HEK293 (cell line): Measurements from ENCODE around the gene SYNPR.

Source experiments
- CTCF ChIA-PET: fragments of 350-600 bp; formaldehyde crosslinking; extraction: SDS; loops from one replicate; lab custom pipeline; 2021; ENCODE audit warnings: antibody characterized with exemption; lab: Yijun Ruan, JAX
- POLR2A ChIA-PET: fragments of 300-600 bp; formaldehyde crosslinking; extraction: SDS; loops from one replicate; lab custom pipeline; 2020; ENCODE audit warnings: antibody characterized with exemption, inconsistent platforms; lab: Yijun Ruan, JAX
- H3K27ac ChIP-seq: fragments of 200-500 bp; sonication (Bioruptor generic); 2 replicates; pipeline ENCODE4 v1.5.1; 2014; ENCODE audit warnings: low read depth, low read length, control low read depth, inconsistent platforms; ENCODE audit errors: extremely low read depth
- H3K36me3 ChIP-seq, 2 experiments: fragments of 200-500 bp in 1 of 2; sonication (Bioruptor generic) in 1 of 2; 1 replicate in 1 of 2; 2 replicates in 1 of 2; pipeline ENCODE4 v1.5.1; 2014 to 2017; ENCODE audit warnings: inconsistent platforms in 2 of 2, low read length in 2 of 2; ENCODE audit not compliant: control insufficient read depth in 2 of 2, insufficient read depth in 1 of 2
- H3K4me1 ChIP-seq: fragments of 200-500 bp; sonication (Bioruptor generic); 2 replicates; pipeline ENCODE4 v1.5.1; 2014; ENCODE audit warnings: mild to moderate bottlenecking, low read length, inconsistent platforms; ENCODE audit not compliant: control insufficient read depth, insufficient read depth
- H3K4me3 ChIP-seq: 2 replicates; pipeline ENCODE4 v1.5.1; 2011; ENCODE audit warnings: low read depth, mild to moderate bottlenecking, control low read depth, low read length, moderate library complexity
- H3K9me3 ChIP-seq: fragments of 200-500 bp; sonication (Bioruptor generic); 2 replicates; pipeline ENCODE4 v1.5.1; 2014; ENCODE audit warnings: low read depth, low read length, inconsistent platforms; ENCODE audit not compliant: control insufficient read depth, insufficient read depth
- EGR2 ChIP-seq: fragments of 450-650 bp; formaldehyde crosslinking; IDR thresholded peaks from 2 replicates; pipeline ENCODE4 v1.5.1; 2016; ENCODE audit warnings: low read depth, missing biosample characterization, missing genetic modification characterization
- GLI2 ChIP-seq: fragments of 450-650 bp; formaldehyde crosslinking; IDR thresholded peaks from 2 replicates; pipeline ENCODE4; 2017; ENCODE audit warnings: missing biosample characterization, missing genetic modification characterization, low read depth, borderline replicate concordance
- PRDM1 ChIP-seq: fragments of 450-650 bp; formaldehyde crosslinking; IDR thresholded peaks from 2 replicates; pipeline ENCODE4; 2016; ENCODE audit warnings: missing biosample characterization, missing genetic modification characterization
- RBAK ChIP-seq: fragments of 450-650 bp; formaldehyde crosslinking; IDR thresholded peaks from 2 replicates; pipeline ENCODE4 v1.5.1; 2016; ENCODE audit warnings: missing biosample characterization, missing genetic modification characterization
- SETDB1 ChIP-seq: IDR thresholded peaks from one replicate; pipeline ENCODE4 v1.6.1; 2017; ENCODE audit warnings: mild to moderate bottlenecking, low read length, moderate library complexity, mixed read lengths; ENCODE audit not compliant: insufficient read length
- SP3 ChIP-seq: fragments of 450-650 bp; formaldehyde crosslinking; IDR thresholded peaks from 2 replicates; pipeline ENCODE4 v1.5.1; 2016; ENCODE audit warnings: missing biosample characterization, missing genetic modification characterization
- ZFP69B ChIP-seq: fragments of 450-650 bp; formaldehyde crosslinking; IDR thresholded peaks from 2 replicates; pipeline ENCODE4 v1.5.1; 2016; ENCODE audit warnings: missing biosample characterization, missing genetic modification characterization
- ZNF132 ChIP-seq: fragments of 450-650 bp; formaldehyde crosslinking; IDR thresholded peaks from 2 replicates; pipeline ENCODE4 v1.5.1; 2017; ENCODE audit warnings: missing biosample characterization, missing genetic modification characterization, borderline replicate concordance
- ZNF133 ChIP-seq: fragments of 450-650 bp; formaldehyde crosslinking; IDR thresholded peaks from 2 replicates; pipeline ENCODE4 v1.5.1; 2016; ENCODE audit warnings: missing biosample characterization, missing genetic modification characterization
- ZNF19 ChIP-seq: fragments of 450-650 bp; formaldehyde crosslinking; IDR thresholded peaks from 2 replicates; pipeline ENCODE4; 2016; ENCODE audit warnings: missing biosample characterization, missing genetic modification characterization, low read depth
- ZNF2 ChIP-seq: fragments of 450-650 bp; formaldehyde crosslinking; IDR thresholded peaks from 2 replicates; pipeline ENCODE4 v1.5.1; 2016; ENCODE audit warnings: missing biosample characterization, missing genetic modification characterization
- ZNF202 ChIP-seq: fragments of 450-650 bp; formaldehyde crosslinking; IDR thresholded peaks from 2 replicates; pipeline ENCODE4 v1.5.1; 2016; ENCODE audit warnings: missing biosample characterization, missing genetic modification characterization, borderline replicate concordance
- ZNF404 ChIP-seq: fragments of 450-650 bp; formaldehyde crosslinking; IDR thresholded peaks from 2 replicates; pipeline ENCODE4 v1.5.1; 2017; ENCODE audit warnings: missing biosample characterization, missing genetic modification characterization
- ZNF433 ChIP-seq: fragments of 450-650 bp; formaldehyde crosslinking; IDR thresholded peaks from 2 replicates; pipeline ENCODE4 v1.5.1; 2016; ENCODE audit warnings: missing biosample characterization, missing genetic modification characterization, low read depth
- ZNF501 ChIP-seq: fragments of 450-650 bp; formaldehyde crosslinking; IDR thresholded peaks from 2 replicates; pipeline ENCODE4 v1.5.1; 2016; ENCODE audit warnings: missing biosample characterization, missing genetic modification characterization
- ZNF571 ChIP-seq: fragments of 450-650 bp; formaldehyde crosslinking; IDR thresholded peaks from 2 replicates; pipeline ENCODE4 v1.5.0; 2017; ENCODE audit warnings: missing biosample characterization, missing genetic modification characterization
- ZNF626 ChIP-seq: fragments of 450-650 bp; sonication (Bioruptor Pico); formaldehyde crosslinking; IDR thresholded peaks from 2 replicates; pipeline ENCODE4 v1.5.1; 2018; ENCODE audit warnings: missing biosample characterization, missing genetic modification characterization, inconsistent platforms
- ZNF791 ChIP-seq: fragments of 450-650 bp; formaldehyde crosslinking; IDR thresholded peaks from 2 replicates; pipeline ENCODE4 v1.5.1; 2016; ENCODE audit warnings: missing biosample characterization, missing genetic modification characterization
- ZNF843 ChIP-seq: fragments of 450-650 bp; formaldehyde crosslinking; IDR thresholded peaks from 2 replicates; pipeline ENCODE4 v1.5.1; 2016; ENCODE audit warnings: missing biosample characterization, missing genetic modification characterization
- TF ChIP-seq, protein P1 (sequence below): fragments of 450-650 bp; IDR thresholded peaks from 2 replicates; pipeline ENCODE4 v1.5.1; 2018; ENCODE audit warnings: missing biosample characterization, missing genetic modification characterization
- TF ChIP-seq, protein P2 (sequence below): fragments of 450-650 bp; formaldehyde crosslinking; IDR thresholded peaks from 2 replicates; pipeline ENCODE4 v1.5.1; 2016; ENCODE audit warnings: missing biosample characterization, missing genetic modification characterization
- TF ChIP-seq, protein P3 (sequence below): fragments of 450-650 bp; formaldehyde crosslinking; IDR thresholded peaks from 2 replicates; pipeline ENCODE4 v1.5.1; 2016; ENCODE audit warnings: missing biosample characterization, missing genetic modification characterization
- TF ChIP-seq, protein P4 (sequence below): fragments of 450-650 bp; formaldehyde crosslinking; IDR thresholded peaks from 2 replicates; pipeline ENCODE4 v1.5.1; 2016; ENCODE audit warnings: missing biosample characterization, missing genetic modification characterization
- TF ChIP-seq, protein P5 (sequence below): fragments of 450-650 bp; formaldehyde crosslinking; IDR thresholded peaks from 2 replicates; pipeline ENCODE4 v1.5.1; 2017; ENCODE audit warnings: missing biosample characterization, missing genetic modification characterization

SYNPR gene

DNA sequence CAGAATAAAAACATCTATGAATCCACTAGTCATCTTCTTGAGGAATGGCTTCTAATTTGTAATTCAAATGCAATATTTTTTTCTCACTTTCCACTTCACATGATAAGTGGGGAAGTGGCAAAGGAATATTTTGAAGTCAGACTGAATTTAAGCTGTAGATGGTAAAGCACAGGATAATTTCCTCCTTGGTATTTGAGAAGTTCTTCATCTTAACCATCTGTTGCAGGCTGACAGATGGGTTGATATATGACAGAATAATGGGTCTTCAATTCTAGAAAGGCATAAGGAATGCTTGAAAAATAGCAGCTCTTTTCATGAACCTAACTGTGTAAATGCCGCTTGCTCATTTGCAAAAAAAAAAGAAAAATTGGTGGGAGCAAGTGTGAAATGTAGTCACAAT lies 307.8 kb downstream of the SYNPR start:
- ChIA-PET POLR2A (no interaction called here), CTCF (no interaction called here)
- TF ChIP-seq ZNF132 (tag by site-specific recombination), result no peak
- TF ChIP-seq, protein P1, sequence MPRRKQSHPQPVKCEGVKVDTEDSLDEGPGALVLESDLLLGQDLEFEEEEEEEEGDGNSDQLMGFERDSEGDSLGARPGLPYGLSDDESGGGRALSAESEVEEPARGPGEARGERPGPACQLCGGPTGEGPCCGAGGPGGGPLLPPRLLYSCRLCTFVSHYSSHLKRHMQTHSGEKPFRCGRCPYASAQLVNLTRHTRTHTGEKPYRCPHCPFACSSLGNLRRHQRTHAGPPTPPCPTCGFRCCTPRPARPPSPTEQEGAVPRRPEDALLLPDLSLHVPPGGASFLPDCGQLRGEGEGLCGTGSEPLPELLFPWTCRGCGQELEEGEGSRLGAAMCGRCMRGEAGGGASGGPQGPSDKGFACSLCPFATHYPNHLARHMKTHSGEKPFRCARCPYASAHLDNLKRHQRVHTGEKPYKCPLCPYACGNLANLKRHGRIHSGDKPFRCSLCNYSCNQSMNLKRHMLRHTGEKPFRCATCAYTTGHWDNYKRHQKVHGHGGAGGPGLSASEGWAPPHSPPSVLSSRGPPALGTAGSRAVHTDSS, result no peak
- TF ChIP-seq ZNF571 (tag by site-specific recombination), result no peak
- no peak for TF ChIP-seq ZNF843
- TF ChIP-seq ZNF133 (tag by site-specific recombination), result no peak
- no peak for TF ChIP-seq ZFP69B
- no peak for TF ChIP-seq ZNF626 (tag by site-specific recombination)
- no peak for TF ChIP-seq EGR2 (tag by site-specific recombination)
- no peak for TF ChIP-seq ZNF2 (tag by site-specific recombination)
- no peak for TF ChIP-seq ZNF202 (tag by site-specific recombination)
- no peak for TF ChIP-seq ZNF433 (tag by site-specific recombination)
- TF ChIP-seq SP3, result no peak
- no peak for TF ChIP-seq GLI2 (tag by site-specific recombination)
- TF ChIP-seq ZNF791, result no peak
- TF ChIP-seq, protein P2, sequence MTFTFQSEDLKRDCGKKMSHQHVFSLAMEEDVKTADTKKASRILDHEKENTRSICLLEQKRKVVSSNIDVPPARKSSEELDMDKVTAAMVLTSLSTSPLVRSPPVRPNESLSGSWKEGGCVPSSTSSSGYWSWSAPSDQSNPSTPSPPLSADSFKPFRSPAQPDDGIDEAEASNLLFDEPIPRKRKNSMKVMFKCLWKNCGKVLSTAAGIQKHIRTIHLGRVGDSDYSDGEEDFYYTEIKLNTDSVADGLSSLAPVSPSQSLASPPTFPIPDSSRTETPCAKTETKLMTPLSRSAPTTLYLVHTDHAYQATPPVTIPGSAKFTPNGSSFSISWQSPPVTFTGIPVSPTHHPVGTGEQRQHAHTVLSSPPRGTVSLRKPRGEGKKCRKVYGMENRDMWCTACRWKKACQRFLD, result no peak
- no peak for TF ChIP-seq ZNF404
- no peak for TF ChIP-seq RBAK
- TF ChIP-seq, protein P3, sequence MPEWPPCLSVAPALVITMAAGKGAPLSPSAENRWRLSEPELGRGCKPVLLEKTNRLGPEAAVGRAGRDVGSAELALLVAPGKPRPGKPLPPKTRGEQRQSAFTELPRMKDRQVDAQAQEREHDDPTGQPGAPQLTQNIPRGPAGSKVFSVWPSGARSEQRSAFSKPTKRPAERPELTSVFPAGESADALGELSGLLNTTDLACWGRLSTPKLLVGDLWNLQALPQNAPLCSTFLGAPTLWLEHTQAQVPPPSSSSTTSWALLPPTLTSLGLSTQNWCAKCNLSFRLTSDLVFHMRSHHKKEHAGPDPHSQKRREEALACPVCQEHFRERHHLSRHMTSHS, result no peak

DNA sequence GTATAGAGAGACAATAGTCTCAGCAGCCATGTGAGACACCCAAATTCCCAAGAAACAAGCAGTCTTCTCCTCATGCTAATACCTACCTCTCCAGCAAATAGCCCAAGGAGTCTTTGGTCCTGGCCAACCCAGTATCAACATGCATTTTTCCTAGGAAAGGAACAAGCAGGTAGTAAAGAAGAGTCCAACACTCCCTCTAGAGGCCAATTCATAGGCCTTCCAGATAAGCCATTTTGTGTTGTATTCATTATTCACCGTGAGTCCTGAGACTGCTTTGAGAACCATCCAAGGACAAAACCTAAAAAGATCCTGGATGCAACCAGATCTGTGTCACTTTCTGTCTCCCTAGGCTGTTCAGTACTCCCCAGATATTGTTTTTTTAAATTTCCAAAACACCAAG lies 310.8 kb downstream of the SYNPR start:
- TF ChIP-seq ZNF19 (tag by site-specific recombination) (no peak), ZNF501 (tag by site-specific recombination) (no peak), PRDM1 (tag by site-specific recombination) (no peak), SP3 (no peak), ZNF843 (no peak), SETDB1 (no peak)
- TF ChIP-seq, protein P4, sequence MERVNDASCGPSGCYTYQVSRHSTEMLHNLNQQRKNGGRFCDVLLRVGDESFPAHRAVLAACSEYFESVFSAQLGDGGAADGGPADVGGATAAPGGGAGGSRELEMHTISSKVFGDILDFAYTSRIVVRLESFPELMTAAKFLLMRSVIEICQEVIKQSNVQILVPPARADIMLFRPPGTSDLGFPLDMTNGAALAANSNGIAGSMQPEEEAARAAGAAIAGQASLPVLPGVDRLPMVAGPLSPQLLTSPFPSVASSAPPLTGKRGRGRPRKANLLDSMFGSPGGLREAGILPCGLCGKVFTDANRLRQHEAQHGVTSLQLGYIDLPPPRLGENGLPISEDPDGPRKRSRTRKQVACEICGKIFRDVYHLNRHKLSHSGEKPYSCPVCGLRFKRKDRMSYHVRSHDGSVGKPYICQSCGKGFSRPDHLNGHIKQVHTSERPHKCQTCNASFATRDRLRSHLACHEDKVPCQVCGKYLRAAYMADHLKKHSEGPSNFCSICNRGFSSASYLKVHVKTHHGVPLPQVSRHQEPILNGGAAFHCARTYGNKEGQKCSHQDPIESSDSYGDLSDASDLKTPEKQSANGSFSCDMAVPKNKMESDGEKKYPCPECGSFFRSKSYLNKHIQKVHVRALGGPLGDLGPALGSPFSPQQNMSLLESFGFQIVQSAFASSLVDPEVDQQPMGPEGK (tag by site-specific recombination), result no peak
- TF ChIP-seq, protein P5, sequence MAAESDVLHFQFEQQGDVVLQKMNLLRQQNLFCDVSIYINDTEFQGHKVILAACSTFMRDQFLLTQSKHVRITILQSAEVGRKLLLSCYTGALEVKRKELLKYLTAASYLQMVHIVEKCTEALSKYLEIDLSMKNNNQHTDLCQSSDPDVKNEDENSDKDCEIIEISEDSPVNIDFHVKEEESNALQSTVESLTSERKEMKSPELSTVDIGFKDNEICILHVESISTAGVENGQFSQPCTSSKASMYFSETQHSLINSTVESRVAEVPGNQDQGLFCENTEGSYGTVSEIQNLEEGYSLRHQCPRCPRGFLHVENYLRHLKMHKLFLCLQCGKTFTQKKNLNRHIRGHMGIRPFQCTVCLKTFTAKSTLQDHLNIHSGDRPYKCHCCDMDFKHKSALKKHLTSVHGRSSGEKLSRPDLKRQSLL (tag by site-specific recombination), result no peak
- H3K9me3 ChIP-seq, result no peaks in the 10 kb centered on the region
- no peaks in the 10 kb centered on the region for H3K36me3 ChIP-seq
- ChIA-PET POLR2A (no interaction called here), CTCF (interaction anchor here (0.6 to 0.8 kb wide), 2 partner anchors 16 to 53 kb away, joined by 3 to 4 read pairs; no protein-coding TSS in a partner anchor)
- no peak overlapping the region for H3K4me3 ChIP-seq
- H3K4me1 ChIP-seq, result no peaks in the 10 kb centered on the region
- no peak overlapping the region for H3K27ac ChIP-seq

More for the DNA sequence above, 307.8 kb downstream of the SYNPR start:
- Histone ChIP-seq H3K27ac (no peak overlapping the region), H3K9me3 (no peaks in the 10 kb centered on the region), H3K36me3 (no peaks in the 10 kb centered on the region), H3K4me1 (no peaks in the 10 kb centered on the region), H3K4me3 (no peak overlapping the region)
